ENCODE data around the gene AHSP. TPM values are rescaled to one million over a fixed set of nuclear protein-coding genes. Genes with fewer than 3 reads are reported as not detected.
A peak's percentile ranks its signal among the peaks of the same experiment; 100 is the strongest.

Gene AHSP
- total and polyA plus RNA-seq, 10 of the 15 experiments (the other 5 are each of a cell fraction or from before 2014, with no cell fraction given) = not detected

GRCh38 chr16:31505483-31505882 lies 22.2 kb upstream of the AHSP start (continued):
- TF ChIP-seq ZBTB33 (IDR thresholded peaks at IDR 0.05) (no peak), BMI1 (IDR thresholded peaks at IDR 0.05; ENCODE audit: borderline replicate concordance) (no peak), HDAC2 (IDR thresholded peaks at IDR 0.05) (no peak), USF1 (IDR thresholded peaks at IDR 0.05; ENCODE audit: borderline replicate concordance, extremely low read length, insufficient read depth, low read depth, low read length) (no peak), ZNF24 (IDR thresholded peaks at IDR 0.05) (no peak), RELB (IDR thresholded peaks at IDR 0.05; ENCODE audit: low read depth) (0 out of 2 replicates have a peak, but pooled peaks have one; percentile 45), IKZF2 (IDR thresholded peaks at IDR 0.05) (peak; percentile 54 to 77), KDM1A (IDR thresholded peaks at IDR 0.05; ENCODE audit: borderline replicate concordance) (no peak), PKNOX1 (IDR thresholded peaks at IDR 0.05) (no peak), LARP7 (IDR thresholded peaks at IDR 0.05) (no peak), TARDBP (IDR thresholded peaks at IDR 0.05; ENCODE audit: borderline replicate concordance) (no peak), CHD4 (IDR thresholded peaks at IDR 0.05) (no peak), CBX5 (IDR thresholded peaks at IDR 0.05; ENCODE audit: low read depth) (0 out of 2 replicates have a peak, but pooled peaks have one; percentile 75), MLLT1 (IDR thresholded peaks at IDR 0.05) (no peak), HSF1 (IDR thresholded peaks at IDR 0.05; ENCODE audit: low read depth, low read length) (no peak), TAF1 (IDR thresholded peaks at IDR 0.05; ENCODE audit: borderline replicate concordance, low read depth, low read length) (no peak), CHD1 (IDR thresholded peaks at IDR 0.05; ENCODE audit: low read depth, low read length) (no peak), CHD2 (IDR thresholded peaks at IDR 0.05; ENCODE audit: borderline replicate concordance, low read depth, low read length) (no peak), RB1 (IDR thresholded peaks at IDR 0.05; ENCODE audit: borderline replicate concordance) (no peak), POLR2AphosphoS5 (IDR thresholded peaks at IDR 0.05; ENCODE audit: low read length) (no peak), SMC3 (IDR thresholded peaks at IDR 0.05; ENCODE audit: borderline replicate concordance, low read length) (no peak), BCL11A (IDR thresholded peaks at IDR 0.05; ENCODE audit: low read depth, low read length) (peak; percentile 70), SREBF2 (IDR thresholded peaks at IDR 0.05; ENCODE audit: low read length) (no peak), IRF4 (IDR thresholded peaks at IDR 0.05; ENCODE audit: low read depth, low read length) (peak; percentile 56; the same call in 1 of the 2 replicates), ATF7 (IDR thresholded peaks at IDR 0.05; ENCODE audit: low read depth) (0 out of 2 replicates have a peak, but pooled peaks have one; percentile 19)

Data from GM12878 (cell line).